HepG2 (cell line): ENCODE data around the gene APPBP2. TPM values are rescaled to one million over a fixed set of nuclear protein-coding genes. Genes with fewer than 3 reads are reported as not detected.

ENCODE experiments used
- AFF4 ChIP-seq: sonication (generic); formaldehyde crosslinking; IDR thresholded peaks from 2 replicates; pipeline ENCODE4 v1.4.0; 2020; ENCODE audit warnings: missing genetic modification reagents
- FOXA1 ChIP-seq, 2 experiments: fragments of 450-650 bp in 1 of 2; sonication (generic) in 1 of 2; formaldehyde crosslinking in 1 of 2; IDR thresholded peaks; 2 replicates each; pipeline versions ENCODE4 v1.4.0 to v1.6.1; 2016 to 2020; ENCODE audit warnings: missing genetic modification reagents in 1 of 2
- IKZF1 ChIP-seq: fragments of 450-650 bp; IDR thresholded peaks from 2 replicates; pipeline ENCODE4 v1.7.1; 2016
- JUNB ChIP-seq: sonication (generic); formaldehyde crosslinking; IDR thresholded peaks from 2 replicates; pipeline ENCODE4 v1.8.0; 2022; ENCODE audit warnings: missing genetic modification reagents, mild to moderate bottlenecking, borderline replicate concordance
- KAT7 ChIP-seq: IDR thresholded peaks from 2 replicates; pipeline ENCODE4 v1.6.1; 2018; ENCODE audit warnings: borderline replicate concordance, missing compliant biosample characterization
- KDM2A ChIP-seq: sonication (generic); formaldehyde crosslinking; IDR thresholded peaks from 2 replicates; pipeline ENCODE4 v1.4.0; 2020; ENCODE audit warnings: low read depth, missing genetic modification reagents, borderline replicate concordance
- KLF12 ChIP-seq: sonication (generic); formaldehyde crosslinking; IDR thresholded peaks from 2 replicates; pipeline ENCODE4 v1.4.0; 2020; ENCODE audit warnings: missing genetic modification reagents, borderline replicate concordance
- MED13 ChIP-seq: sonication (generic); formaldehyde crosslinking; IDR thresholded peaks from 2 replicates; pipeline ENCODE4 v1.5.0; 2020; ENCODE audit warnings: missing genetic modification reagents
- MED8 ChIP-seq: sonication (generic); formaldehyde crosslinking; IDR thresholded peaks from 2 replicates; pipeline ENCODE4 v1.8.1; 2023; ENCODE audit warnings: mild to moderate bottlenecking, missing genetic modification reagents; ENCODE audit not compliant: insufficient replicate concordance
- SMC3 ChIP-seq: IDR thresholded peaks from 2 replicates; pipeline ENCODE4 v1.6.1; 2011; ENCODE audit warnings: low read length, improper control_type of control experiment
- SNAPC5 ChIP-seq: sonication (generic); formaldehyde crosslinking; IDR thresholded peaks from 2 replicates; pipeline ENCODE4 v1.8.1; 2023; ENCODE audit warnings: mild to moderate bottlenecking, missing genetic modification reagents, borderline replicate concordance
- ZNF33A ChIP-seq: sonication (generic); formaldehyde crosslinking; IDR thresholded peaks from 2 replicates; pipeline ENCODE4 v1.5.1; 2020; ENCODE audit warnings: missing genetic modification reagents, mild to moderate bottlenecking, moderate library complexity, borderline replicate concordance
- ZNF543 ChIP-seq: sonication (generic); formaldehyde crosslinking; IDR thresholded peaks from 2 replicates; pipeline ENCODE4 v1.4.0; 2020; ENCODE audit warnings: mild to moderate bottlenecking, missing genetic modification reagents
- ZNF670 ChIP-seq: sonication (generic); formaldehyde crosslinking; IDR thresholded peaks from 2 replicates; pipeline ENCODE4 v1.8.0; 2022; ENCODE audit warnings: mild to moderate bottlenecking, missing genetic modification reagents, borderline replicate concordance
- ZNF781 ChIP-seq: sonication (generic); formaldehyde crosslinking; IDR thresholded peaks from 2 replicates; pipeline ENCODE4 v1.5.1; 2020; ENCODE audit warnings: borderline replicate concordance, mild to moderate bottlenecking, missing genetic modification reagents; ENCODE audit errors: not compliant biosample characterization
- ZNF883 ChIP-seq: sonication (generic); formaldehyde crosslinking; IDR thresholded peaks from 2 replicates; pipeline ENCODE4 v1.5.1; 2020; ENCODE audit warnings: mild to moderate bottlenecking, missing genetic modification reagents; ENCODE audit errors: not compliant biosample characterization
- polyA plus RNA-seq, 8 experiments: library from polyadenylated mRNA; depleted of rRNA in 3 of 8; stranded (reverse) in 7 of 8; unstranded in 1 of 8; fragments of >200 nt; fragmentation: Illumina TruSeq in 4 of 8; extraction: Trizol in 4 of 8; gene quantifications; 2 replicates each; pipeline versions ENCODE4 v1.2.1 to v1.2.3, GENCODE V29; 2011 to 2016; ENCODE audit warnings: low read depth in 4 of 8, missing spikeins in 1 of 8, mixed read lengths in 1 of 8; ENCODE audit not compliant: insufficient read depth in 1 of 8
- total RNA-seq, 5 experiments: library from RNA; depleted of rRNA; stranded (reverse); fragments of >200 nt; fragmentation: Illumina TruSeq; extraction: Trizol; gene quantifications; 2 replicates each; pipeline ENCODE4 v1.2.3, GENCODE V29; 2016; ENCODE audit warnings: low read depth in 1 of 5
- TF ChIP-seq, protein P1 (sequence below): sonication (generic); formaldehyde crosslinking; IDR thresholded peaks from 2 replicates; pipeline ENCODE4 v1.8.1; 2023; ENCODE audit warnings: mild to moderate bottlenecking, missing genetic modification reagents
- TF ChIP-seq, protein P2 (sequence below): sonication (generic); formaldehyde crosslinking; IDR thresholded peaks from 2 replicates; pipeline ENCODE4 v1.4.0; 2020; ENCODE audit warnings: mild to moderate bottlenecking, missing genetic modification reagents

The APPBP2 gene
- total and polyA plus RNA-seq, 2 of the 13 experiments (the other 11 are each of a cell fraction or from before 2014, with no cell fraction given) = 17.5 to 45.8 TPM

DNA sequence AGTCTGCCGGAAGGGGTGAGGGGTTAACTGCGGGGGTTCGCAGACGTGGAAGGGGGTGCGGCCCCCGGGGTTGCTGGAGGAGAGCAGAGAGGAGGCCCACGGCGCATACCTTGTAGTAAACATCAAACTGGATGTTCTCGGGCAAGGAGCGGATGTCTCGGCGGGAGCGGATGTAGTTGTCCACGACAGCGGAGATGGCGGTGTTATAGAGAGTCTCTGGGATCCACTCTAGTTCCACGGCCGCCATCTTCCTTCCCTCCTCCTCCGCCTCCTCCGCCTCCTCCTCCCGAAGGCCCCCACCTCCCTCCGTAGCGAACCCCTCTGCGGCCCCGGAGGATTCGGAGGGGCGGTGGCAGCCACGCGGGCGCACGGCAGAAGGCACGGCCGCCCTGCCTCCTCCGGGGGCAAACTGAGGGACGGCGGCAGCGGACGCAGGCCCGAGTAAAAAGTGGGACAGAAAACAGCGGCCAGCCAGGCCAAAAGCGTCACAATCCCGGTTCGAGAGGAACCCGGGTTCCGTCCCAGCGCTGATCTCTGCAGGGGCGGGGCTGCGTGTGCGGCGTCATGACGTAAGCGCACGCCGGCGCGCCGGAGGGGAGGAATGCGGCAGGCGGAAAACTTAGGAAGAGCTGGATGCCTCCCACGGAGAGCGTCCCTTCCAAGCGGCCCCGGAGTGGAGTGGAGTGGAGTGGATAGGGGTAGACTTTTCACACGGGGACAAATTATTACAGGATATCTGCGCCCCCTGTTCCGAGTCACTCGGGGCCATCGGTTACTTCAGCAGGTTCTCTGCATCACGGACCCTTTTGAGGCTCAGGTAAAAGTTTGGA is at the start of gene APPBP2 (continued):
- TF ChIP-seq AFF4 (0 out of 2 replicates have a peak, but pooled peaks have one; percentile 50), MED8 (CRISPR knock-in tag) (peak; percentile 88), ZNF670 (peak; percentile 85), ZNF543 (CRISPR knock-in tag) (peak; percentile 96), ZNF33A (CRISPR knock-in tag) (no peak), JUNB (peak; percentile 66; the same call in 1 of the 2 replicates), FOXA1 (IDR thresholded peaks at IDR 0.05) (no peak), FOXA1 (CRISPR knock-in tag; IDR thresholded peaks at IDR 0.05) (peak; percentile 42; the same call in 1 of the 2 replicates), KLF12 (peak; percentile 76; the same call in 1 of the 2 replicates), IKZF1 (no peak), ZNF781 (CRISPR knock-in tag) (peak; percentile 79), ZNF883 (CRISPR knock-in tag) (peak; percentile 91), KDM2A (peak; percentile 96), SNAPC5 (CRISPR knock-in tag) (peak; percentile 39; the same call in 1 of the 2 replicates), SMC3 (no peak), MED13 (CRISPR knock-in tag) (peak; percentile 88), KAT7 (peak; percentile 99; the same call in 1 of the 2 replicates)
- TF ChIP-seq, protein P1, sequence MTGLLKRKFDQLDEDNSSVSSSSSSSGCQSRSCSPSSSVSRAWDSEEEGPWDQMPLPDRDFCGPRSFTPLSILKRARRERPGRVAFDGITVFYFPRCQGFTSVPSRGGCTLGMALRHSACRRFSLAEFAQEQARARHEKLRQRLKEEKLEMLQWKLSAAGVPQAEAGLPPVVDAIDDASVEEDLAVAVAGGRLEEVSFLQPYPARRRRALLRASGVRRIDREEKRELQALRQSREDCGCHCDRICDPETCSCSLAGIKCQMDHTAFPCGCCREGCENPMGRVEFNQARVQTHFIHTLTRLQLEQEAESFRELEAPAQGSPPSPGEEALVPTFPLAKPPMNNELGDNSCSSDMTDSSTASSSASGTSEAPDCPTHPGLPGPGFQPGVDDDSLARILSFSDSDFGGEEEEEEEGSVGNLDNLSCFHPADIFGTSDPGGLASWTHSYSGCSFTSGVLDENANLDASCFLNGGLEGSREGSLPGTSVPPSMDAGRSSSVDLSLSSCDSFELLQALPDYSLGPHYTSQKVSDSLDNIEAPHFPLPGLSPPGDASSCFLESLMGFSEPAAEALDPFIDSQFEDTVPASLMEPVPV (CRISPR knock-in tag) = peak; percentile 79
- TF ChIP-seq, protein P2, sequence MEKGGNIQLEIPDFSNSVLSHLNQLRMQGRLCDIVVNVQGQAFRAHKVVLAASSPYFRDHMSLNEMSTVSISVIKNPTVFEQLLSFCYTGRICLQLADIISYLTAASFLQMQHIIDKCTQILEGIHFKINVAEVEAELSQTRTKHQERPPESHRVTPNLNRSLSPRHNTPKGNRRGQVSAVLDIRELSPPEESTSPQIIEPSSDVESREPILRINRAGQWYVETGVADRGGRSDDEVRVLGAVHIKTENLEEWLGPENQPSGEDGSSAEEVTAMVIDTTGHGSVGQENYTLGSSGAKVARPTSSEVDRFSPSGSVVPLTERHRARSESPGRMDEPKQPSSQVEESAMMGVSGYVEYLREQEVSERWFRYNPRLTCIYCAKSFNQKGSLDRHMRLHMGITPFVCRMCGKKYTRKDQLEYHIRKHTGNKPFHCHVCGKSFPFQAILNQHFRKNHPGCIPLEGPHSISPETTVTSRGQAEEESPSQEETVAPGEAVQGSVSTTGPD (CRISPR knock-in tag) = no peak; the same call in 1 of the 2 replicates
